H54 (cell line): Measurements from ENCODE around the gene CCDC24.

Experiments used
- DNase-seq: peaks from one replicate; pipeline ENCODE4 v3.0.0; 2011; ENCODE audit warnings: low spot score, mixed read lengths; ENCODE audit not compliant: insufficient read length
- FAIRE-seq: peaks from 3 replicates; lab custom pipeline; 2011; peaks lifted over from hg19 to GRCh38; lab: Jason Lieb, UNC
- POLR2A ChIP-seq: IDR thresholded peaks from 2 replicates; pipeline ENCODE4 v1.6.1; 2011; ENCODE audit warnings: low read depth, mild to moderate bottlenecking, low read length

Gene CCDC24

GRCh38 chr1:43992232-43992995 is 1.0 kb downstream of the CCDC24 start:
- no peak for TF ChIP-seq POLR2A
- no peak for FAIRE-seq
- DNase-seq, result no peak

GRCh38 chr1:43993206-43993914 is 2.0 kb downstream of the CCDC24 start:
- FAIRE-seq (no peak), DNase-seq (no peak)
- no peak for TF ChIP-seq POLR2A

GRCh38 chr1:43994071-43994470 is 2.7 kb downstream of the CCDC24 start:
- DNase-seq, result no peak
- FAIRE-seq, result no peak
- TF ChIP-seq POLR2A, result no peak

GRCh38 chr1:43994794-43995790 is 3.7 kb downstream of the CCDC24 start:
- FAIRE-seq, result no peak
- DNase-seq, result peak; percentile 56

GRCh38 chr1:43995984-43996732 is 4.8 kb downstream of the CCDC24 start:
- TF ChIP-seq POLR2A, result no peak
- FAIRE-seq, result no peak

More at GRCh38 chr1:43994794-43995790, 3.7 kb downstream of the CCDC24 start:
- no peak for TF ChIP-seq POLR2A

GRCh38 chr1:43996733-43997115 is 5.3 kb downstream of the CCDC24 start:
- FAIRE-seq, result no peak
- no peak for TF ChIP-seq POLR2A
- DNase-seq, result no peak

More at GRCh38 chr1:43995984-43996732, 4.8 kb downstream of the CCDC24 start:
- no peak for DNase-seq

GRCh38 chr1:43997295-43997999 is 6.0 kb downstream of the CCDC24 start:
- TF ChIP-seq POLR2A, result no peak
- no peak for DNase-seq
- FAIRE-seq, result no peak

GRCh38 chr1:43998000-43998378 is 6.6 kb downstream of the CCDC24 start:
- DNase-seq (no peak), FAIRE-seq (no peak)
- no peak for TF ChIP-seq POLR2A

- no peak for DNase-seq
- no peak for TF ChIP-seq POLR2A
- FAIRE-seq, result no peak
These were observed 8.1 kb downstream of the CCDC24 start for GRCh38 chr1:43999455-43999854.

GRCh38 chr1:44000122-44000665 is 8.8 kb downstream of the CCDC24 start:
- no peak for TF ChIP-seq POLR2A
- DNase-seq (no peak), FAIRE-seq (no peak)

DNA sequence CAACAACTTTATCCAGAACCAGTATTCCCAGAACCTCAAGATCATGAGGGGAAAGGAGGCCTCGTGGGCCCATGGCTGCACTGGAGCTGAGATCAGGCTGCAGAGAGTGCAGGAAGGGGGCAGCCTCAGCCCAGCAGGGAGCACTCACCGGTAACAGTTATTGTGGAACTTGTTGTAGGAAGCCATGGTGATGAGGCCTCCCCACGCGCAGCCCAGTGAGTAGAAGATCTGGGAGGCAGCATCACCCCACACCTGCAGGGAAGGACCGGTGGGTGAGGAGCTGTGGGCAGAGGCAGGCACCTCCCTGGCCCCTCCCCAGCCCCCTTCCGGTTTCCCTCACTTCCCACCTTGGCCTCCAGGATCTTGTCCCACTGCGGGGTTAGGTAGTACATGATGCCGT is 10.8 kb downstream of the CCDC24 start:
- DNase-seq (no peak), FAIRE-seq (no peak)
- TF ChIP-seq POLR2A, result no peak

DNA sequence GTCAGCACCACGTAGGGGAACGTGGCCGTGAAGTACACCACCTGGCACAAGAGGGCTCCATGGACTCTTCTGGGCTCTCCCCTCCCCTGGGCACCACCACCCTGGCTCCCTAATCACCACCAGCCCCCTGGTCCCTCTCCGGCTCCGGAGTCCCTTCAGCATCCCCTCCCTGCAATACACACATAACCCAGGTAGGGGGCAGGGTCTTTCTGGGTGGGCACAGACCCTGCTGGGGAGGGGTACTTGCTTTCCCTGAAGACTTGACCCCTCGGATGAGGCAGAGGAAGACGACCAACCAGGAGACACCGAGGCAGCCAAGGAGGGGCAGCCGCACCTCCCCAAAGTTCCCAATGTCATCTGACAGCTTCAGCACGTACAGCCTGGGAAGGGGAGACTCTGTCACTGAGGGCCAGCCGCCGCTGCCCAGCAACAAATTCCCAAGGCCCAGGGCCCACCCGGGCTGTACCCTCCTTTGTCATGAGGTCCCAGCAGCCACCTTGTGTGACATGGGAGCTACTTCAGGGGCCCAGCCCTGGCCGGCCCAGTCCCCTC is 11.3 kb downstream of the CCDC24 start:
- DNase-seq (no peak), FAIRE-seq (no peak)

More for the DNA sequence above, 11.3 kb downstream of the CCDC24 start:
- no peak for TF ChIP-seq POLR2A
